Stimulated activated CD8-positive, alpha-beta memory T cell treated with anti-CD3 and anti-CD28 coated beads, Interleukin-7, amount 100 ng/mL, for 48 hours (primary cell): ENCODE data around the gene BTAF1.
A peak's percentile ranks its signal among the peaks of the same experiment; 100 is the strongest.
"Not testable (repeated sequence)": the region's sequence is repeated elsewhere in the genome, so short reads cannot be mapped to it uniquely, and the experiment has no call there.

ENCODE experiments used
- DNase-seq, 2 donors: peaks; one replicate each; pipeline ENCODE4 v3.0.0-alpha.2; 2020; ENCODE audit warnings: low read depth in 1 of 2; ENCODE audit errors: extremely low read depth in 1 of 2

BTAF1 gene

GRCh38 chr10:91923371-91924211, at the start of gene BTAF1:
BTAF1 (plus strand) TSS chr10:91923770; CDS start chr10:91924077, 307 bp downstream.
- peak; percentile 76 to 83 for DNase-seq

- DNase-seq, result no peak
These were observed 48.4 kb upstream of the BTAF1 start for GRCh38 chr10:91875156-91875555.

- no peak for DNase-seq
These were observed 47.8 kb upstream of the BTAF1 start for GRCh38 chr10:91875779-91876178.

GRCh38 chr10:91879515-91880170, 43.9 kb upstream of the BTAF1 start:
- no peak for DNase-seq

- DNase-seq, result no peak
These were observed 43.3 kb upstream of the BTAF1 start for GRCh38 chr10:91880310-91880709.

- no peak for DNase-seq
These were observed 39.8 kb upstream of the BTAF1 start for GRCh38 chr10:91883549-91884444.

GRCh38 chr10:91884536-91884935, 39.0 kb upstream of the BTAF1 start:
- no peak for DNase-seq

GRCh38 chr10:91885362-91886079, 38.0 kb upstream of the BTAF1 start:
- DNase-seq, result no peak

GRCh38 chr10:91886954-91887271, 36.7 kb upstream of the BTAF1 start:
- no peak for DNase-seq

GRCh38 chr10:91887272-91888076, 36.1 kb upstream of the BTAF1 start:
- DNase-seq, result no peak

- no peak for DNase-seq
These were observed 32.2 kb upstream of the BTAF1 start for GRCh38 chr10:91891125-91892001.

- no peak for DNase-seq
These were observed 30.5 kb upstream of the BTAF1 start for GRCh38 chr10:91893051-91893450.

GRCh38 chr10:91894261-91894685, 29.3 kb upstream of the BTAF1 start:
- not testable (repeated sequence) for DNase-seq

- DNase-seq, result no peak
These were observed 27.3 kb upstream of the BTAF1 start for GRCh38 chr10:91896212-91896756.

- DNase-seq, result no peak
These were observed 26.1 kb upstream of the BTAF1 start for GRCh38 chr10:91897421-91897820.

- peak in 1 of 2 donors; percentile 57 for DNase-seq
These were observed 21.5 kb upstream of the BTAF1 start for GRCh38 chr10:91901784-91902677.

- DNase-seq, result no peak
These were observed 16.5 kb upstream of the BTAF1 start for GRCh38 chr10:91907033-91907594.
